GM21515 (cell line): ENCODE measurements around the gene MTHFD1L.
"Not testable (repeated sequence)": the region's sequence is repeated elsewhere in the genome, so short reads cannot be mapped to it uniquely, and the experiment has no call there.

ENCODE experiments used
- ATAC-seq: cut with Tn5 transposase; IDR thresholded peaks from one replicate; pipeline ENCODE4 v1.9.1; 2021; ENCODE audit not compliant: unreplicated experiment

The MTHFD1L gene

GRCh38 chr6:151012321-151013294 is 147.1 kb downstream of the MTHFD1L start:
- no peak for ATAC-seq

DNA sequence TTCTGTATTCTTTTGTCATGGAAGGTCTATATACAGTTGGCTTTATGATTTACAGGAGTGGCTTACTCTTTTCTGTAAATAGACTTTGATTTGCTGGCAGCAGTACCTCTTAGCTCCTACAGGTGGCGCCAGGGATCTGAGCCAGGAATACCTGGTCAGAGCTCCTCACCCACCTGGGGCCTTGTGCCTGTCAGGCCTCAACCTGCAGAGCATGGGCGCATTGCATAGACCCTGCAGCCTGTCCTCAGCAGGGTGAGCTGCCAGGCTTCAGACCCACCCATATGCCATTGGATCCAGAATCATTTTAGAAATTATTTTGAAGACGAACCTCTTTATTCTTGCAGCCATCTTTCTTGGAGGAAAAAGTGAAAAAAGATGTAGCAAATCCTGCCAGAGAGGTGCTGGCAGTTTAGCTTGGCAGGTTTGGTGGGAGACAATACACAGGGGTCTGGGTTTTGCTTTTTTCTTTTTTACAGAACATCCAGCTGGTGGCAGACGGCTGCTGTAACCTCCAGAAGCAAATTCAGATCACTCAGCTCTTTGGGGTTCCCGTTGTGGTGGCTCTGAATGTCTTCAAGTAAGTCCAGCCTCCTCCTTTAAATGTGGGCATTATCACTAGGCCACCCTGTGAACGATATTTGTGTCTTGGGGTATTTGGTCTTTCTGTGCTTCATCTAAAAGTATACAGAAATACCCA is 149.1 kb downstream of the MTHFD1L start:
- ATAC-seq = peak; percentile 73

DNA sequence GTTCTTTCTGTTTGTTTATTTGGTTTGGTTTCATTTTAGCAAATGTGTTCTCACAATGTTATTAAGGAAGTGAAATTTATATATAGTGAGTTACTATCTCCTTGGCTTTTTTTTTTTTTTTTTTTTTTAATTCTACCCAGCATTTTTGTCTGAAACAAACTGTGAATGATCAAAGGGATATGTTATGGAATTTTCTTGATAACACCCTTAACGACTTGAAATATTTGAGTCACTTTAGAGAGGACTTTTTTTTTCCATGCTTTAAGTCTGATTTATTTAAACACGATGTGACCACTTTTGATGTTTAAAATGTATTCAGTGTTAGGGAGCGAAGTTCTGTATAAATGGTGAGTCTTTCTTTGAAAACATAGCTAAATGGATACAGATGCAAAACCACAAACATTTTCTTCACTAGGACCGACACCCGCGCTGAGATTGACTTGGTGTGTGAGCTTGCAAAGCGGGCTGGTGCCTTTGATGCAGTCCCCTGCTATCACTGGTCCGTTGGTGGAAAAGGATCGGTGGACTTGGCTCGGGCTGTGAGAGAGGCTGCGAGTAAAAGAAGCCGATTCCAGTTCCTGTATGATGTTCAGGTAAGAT is 149.7 kb downstream of the MTHFD1L start:
- no peak for ATAC-seq

GRCh38 chr6:151016107-151016506 is 150.6 kb downstream of the MTHFD1L start:
- ATAC-seq = no peak

DNA sequence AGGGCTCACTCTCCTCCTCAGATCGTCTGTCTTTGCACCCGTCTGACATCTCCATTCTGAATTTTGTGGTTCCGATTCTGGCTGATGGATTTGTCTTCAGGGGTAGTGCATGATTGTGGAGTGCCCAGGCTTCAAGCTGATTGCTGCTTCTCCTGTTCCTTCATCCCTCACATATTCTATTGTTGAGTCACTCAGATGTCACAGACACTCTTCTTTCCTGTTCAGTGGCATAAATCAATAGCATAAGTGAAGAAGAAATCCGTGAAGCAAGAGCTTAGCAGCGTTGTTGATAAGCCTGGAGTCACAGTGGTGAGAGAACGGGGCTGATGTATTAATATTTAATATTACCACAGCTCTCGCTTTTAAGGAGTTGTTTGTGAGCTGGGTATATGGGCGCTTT is 152.5 kb downstream of the MTHFD1L start:
- no peak for ATAC-seq

- ATAC-seq = no peak
Observed at GRCh38 chr6:151018911-151019782, 153.6 kb downstream of the MTHFD1L start.

- ATAC-seq = no peak
Observed at GRCh38 chr6:151021896-151022295, 156.4 kb downstream of the MTHFD1L start.

DNA sequence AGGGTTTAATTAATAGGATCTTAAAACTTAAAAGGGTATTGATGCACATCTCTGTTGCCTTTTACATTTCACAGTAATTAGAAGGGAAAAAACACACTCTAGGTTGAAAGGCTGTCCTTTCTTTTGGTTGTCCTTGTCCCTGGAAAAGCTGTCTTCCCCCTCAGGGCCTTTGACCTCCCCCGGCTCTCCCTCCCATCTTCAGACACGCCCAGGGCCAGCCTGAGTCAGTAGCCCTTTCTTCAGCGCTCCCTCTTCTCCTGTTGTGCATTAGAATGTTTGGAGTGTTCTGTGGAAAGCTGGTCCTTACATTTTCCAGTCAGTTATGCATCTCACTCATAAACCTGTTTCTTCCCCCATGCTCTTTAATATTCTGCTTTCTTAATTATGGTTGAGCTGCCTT is 157.0 kb downstream of the MTHFD1L start:
- no peak for ATAC-seq

DNA sequence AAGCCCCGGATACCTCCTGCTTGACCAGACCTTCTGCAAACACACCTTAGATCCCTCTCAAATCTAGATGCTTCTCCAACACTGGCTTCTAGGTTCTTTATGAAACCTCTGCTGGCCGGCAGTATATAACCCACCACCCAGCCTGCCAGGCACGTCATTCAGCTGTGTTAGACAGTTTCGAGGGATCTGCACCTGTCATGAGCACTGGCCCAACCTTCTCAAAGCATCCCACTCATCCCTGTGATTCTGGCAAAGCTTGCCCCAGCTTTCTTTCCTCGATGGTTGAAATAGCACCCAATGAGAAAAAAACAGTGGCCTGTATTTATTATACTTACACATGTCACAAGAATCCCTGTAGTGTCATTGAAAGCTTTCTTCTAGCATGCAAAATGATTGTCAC is 157.8 kb downstream of the MTHFD1L start:
- ATAC-seq = no peak

DNA sequence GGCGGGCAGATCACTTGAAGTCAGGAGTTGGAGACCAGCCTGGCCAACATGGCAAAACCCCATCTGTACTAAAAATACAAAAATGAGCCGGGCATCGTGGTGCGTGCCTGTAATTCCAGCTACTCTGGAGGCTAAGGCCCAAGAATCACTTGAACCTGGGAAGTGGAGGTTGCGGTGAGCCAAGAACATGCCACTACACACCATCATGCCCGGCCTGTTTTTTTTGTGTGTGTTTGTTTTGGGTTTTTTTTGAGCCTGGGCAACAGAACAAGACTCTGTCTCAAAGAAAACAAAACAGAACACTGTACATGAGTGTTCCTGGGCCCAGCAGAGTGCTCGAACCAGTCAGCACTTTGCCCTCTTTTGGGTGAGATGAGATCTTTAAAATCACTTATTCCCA is 159.1 kb downstream of the MTHFD1L start:
- no peak for ATAC-seq

- no peak for ATAC-seq
Observed at GRCh38 chr6:151025076-151025475, 159.6 kb downstream of the MTHFD1L start.

- no peak for ATAC-seq
Observed at GRCh38 chr6:151026041-151026663, 160.7 kb downstream of the MTHFD1L start.

- no peak for ATAC-seq
Observed at GRCh38 chr6:151027295-151027747, 161.8 kb downstream of the MTHFD1L start.

- ATAC-seq = no peak
Observed at GRCh38 chr6:151027936-151028838, 162.7 kb downstream of the MTHFD1L start.

DNA sequence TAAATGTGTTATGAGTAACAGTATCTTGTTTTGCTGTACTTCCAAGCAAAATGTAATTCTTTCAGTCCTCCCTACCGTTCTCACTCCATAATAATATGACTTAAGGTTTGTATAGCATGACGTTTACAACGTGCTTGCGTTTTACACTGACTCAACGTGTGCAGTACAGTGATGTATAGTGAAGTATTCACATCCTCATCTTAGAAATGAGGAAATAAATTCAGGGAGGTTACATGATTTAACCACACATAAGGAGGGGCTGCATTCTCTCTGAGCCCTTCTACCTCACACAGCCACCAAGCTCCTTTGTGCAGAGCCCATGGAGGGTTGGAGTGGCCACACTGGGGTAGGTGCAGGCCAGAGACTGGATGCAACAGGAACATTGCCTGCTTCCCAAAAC is 164.5 kb downstream of the MTHFD1L start:
- no peak for ATAC-seq

GRCh38 chr6:151032034-151032433 is 166.5 kb downstream of the MTHFD1L start:
- no peak for ATAC-seq

DNA sequence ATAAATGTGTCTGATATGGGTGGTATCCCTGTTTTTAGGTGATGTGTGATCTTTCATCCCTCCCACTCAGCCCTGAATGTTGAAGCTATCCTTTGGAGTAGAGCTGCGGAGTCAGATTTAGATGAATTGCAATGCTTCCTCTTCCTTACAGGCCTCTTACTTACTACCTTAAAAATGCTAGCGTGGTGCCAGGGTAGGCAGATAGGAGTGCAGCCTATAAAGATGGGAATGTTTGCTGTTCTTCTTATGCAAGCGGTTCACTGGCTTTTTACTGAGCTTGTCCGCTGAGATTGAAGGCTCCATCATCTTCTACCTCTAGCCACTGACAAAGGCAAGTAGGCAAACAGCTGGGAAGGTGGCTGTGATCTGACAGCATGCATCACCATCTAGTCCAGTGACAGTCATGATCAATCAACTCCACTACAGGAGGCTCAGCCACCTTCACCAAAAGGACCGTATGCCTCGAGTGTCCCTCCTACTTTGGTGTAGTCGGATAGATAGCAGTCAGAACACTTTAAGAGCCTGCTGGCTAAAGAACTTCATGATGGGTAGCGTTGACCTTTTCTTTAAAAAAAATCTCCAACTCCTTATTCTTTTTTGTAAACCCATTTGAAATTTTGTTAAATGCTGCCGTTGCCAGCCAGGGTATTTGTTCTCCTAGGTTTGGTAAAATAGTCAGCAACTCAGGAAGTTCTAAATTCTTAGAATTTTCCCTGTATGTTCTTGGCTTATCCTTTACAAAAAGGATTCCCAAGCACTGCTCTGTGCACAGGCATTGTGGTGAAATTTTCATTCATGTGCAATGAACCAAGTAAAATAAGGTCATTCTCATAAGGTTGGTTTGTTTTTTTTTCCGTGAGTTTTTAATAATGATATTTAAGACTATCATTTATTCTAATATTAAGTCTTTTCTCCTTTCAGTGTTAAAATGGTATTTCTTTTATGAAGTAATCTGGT is 169.6 kb downstream of the MTHFD1L start:
- no peak for ATAC-seq

DNA sequence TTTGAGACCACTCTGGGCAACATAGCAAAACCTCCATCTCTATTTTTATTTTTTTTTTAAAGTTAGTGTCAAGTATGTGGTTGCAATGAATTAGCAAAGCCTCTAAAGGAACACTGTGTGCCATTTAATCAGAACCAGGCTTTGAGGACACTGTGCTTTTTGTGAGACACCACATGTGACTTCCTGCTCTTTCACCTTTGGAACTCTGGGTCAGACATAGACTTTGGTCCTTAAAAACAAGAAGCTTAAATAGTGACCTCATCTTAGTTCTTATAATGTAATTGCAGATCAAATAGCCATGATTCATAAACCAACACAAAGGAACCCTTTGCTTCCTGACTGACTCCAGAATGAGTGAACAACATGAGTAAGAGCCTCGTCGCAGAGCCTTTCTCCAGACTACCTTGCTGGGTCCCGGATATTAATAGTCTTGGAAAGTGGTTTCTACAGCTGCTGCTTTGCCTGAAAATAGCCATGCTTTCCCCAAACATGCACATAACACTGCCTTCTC is 170.8 kb downstream of the MTHFD1L start:
- not testable (repeated sequence) for ATAC-seq
